ENCODE measurements around the gene ZC3H12A.

DNA sequence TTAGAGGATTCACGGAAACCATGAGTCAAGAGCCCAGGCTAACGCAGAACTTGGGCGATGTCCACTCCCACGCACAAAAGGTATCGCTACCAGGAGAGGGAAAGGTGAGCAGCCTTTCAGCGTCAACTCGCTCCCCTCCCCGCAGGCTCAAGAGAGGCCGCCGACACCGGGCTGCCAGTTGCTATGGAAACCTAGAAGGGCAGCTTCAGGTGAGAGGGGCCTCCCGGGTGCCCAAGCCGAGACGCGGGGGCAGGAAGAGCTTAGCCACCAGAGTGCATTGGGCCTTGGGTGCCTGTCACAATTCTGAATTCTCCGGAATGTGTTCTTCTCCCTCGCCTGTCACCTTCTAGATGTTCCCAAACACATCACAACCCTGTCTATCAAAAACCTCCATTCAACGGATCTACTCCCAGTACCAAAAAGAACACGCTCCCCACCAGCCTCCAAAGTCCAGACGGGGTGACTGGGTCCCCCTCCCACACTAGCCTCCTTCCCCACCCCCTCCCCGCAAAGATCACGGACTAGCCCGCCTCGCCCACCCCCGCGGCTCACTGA lies 39.5 kb downstream of the ZC3H12A start:
- no peak for TF ChIP-seq EZH2 (IDR thresholded peaks at IDR 0.05; ENCODE audit: insufficient read depth, poor library complexity, severe bottlenecking)
- no peak for TF ChIP-seq EZH2phosphoT487 (IDR thresholded peaks at IDR 0.05; ENCODE audit: insufficient read depth, low read depth)
